Activated B cell treated with CpG ODN at 0.5 μM for 24 hours (primary cell): Measurements from ENCODE around the gene TOMM6. TPM values are rescaled to one million over a fixed set of nuclear protein-coding genes. Genes with fewer than 3 reads are reported as not detected.

Experiments
- ATAC-seq: fragments of 200-7000 bp; cut with Tn5 transposase; one replicate; pipeline ENCODE4 v1.10.0; 2021; ENCODE audit warnings: low read depth, mild to moderate bottlenecking, moderate library complexity
- CTCF ChIA-PET: fragments of 350-600 bp; sonication (Branson Sonifier 250); formaldehyde crosslinking; loops from one replicate; lab custom pipeline; 2021; ENCODE audit warnings: antibody characterized with exemption; lab: Charles Lee
- POLR2A ChIA-PET: fragments of 350-600 bp; sonication (Branson Sonifier 250); formaldehyde crosslinking; loops from one replicate; lab custom pipeline; 2021; ENCODE audit warnings: antibody characterized with exemption; lab: Charles Lee
- DNase-seq: peaks from one replicate; pipeline ENCODE4 v3.0.0; 2022
- H3K27ac Mint-ChIP-seq: one replicate; pipeline ENCODE4 v1.8.0; 2020; ENCODE audit warnings: mixed read lengths
- H3K27me3 Mint-ChIP-seq: one replicate; pipeline ENCODE4 v1.8.0; 2021; ENCODE audit warnings: mixed read lengths
- H3K36me3 Mint-ChIP-seq: one replicate; pipeline ENCODE4 v1.8.0; 2021; ENCODE audit warnings: low read depth, mixed read lengths
- H3K4me1 Mint-ChIP-seq: one replicate; pipeline ENCODE4 v1.8.0; 2021; ENCODE audit warnings: mixed read lengths
- H3K4me3 Mint-ChIP-seq: one replicate; pipeline ENCODE4 v1.8.0; 2020; ENCODE audit warnings: mild to moderate bottlenecking, mixed read lengths
- H3K9me3 Mint-ChIP-seq: one replicate; pipeline ENCODE4 v1.8.0; 2020; ENCODE audit warnings: mixed read lengths
- CTCF ChIP-seq: fragments of 200-600 bp; IDR thresholded peaks from one replicate; pipeline ENCODE4 v1.8.0; 2022; ENCODE audit warnings: antibody characterized with exemption, mild to moderate bottlenecking
- intact Hi-C: fragments of 100-400 bp; cut with micrococcal nuclease; formaldehyde crosslinking; loops from one replicate; pipeline ENCODE4 v1.15.1; 2024
- total RNA-seq: library from RNA; stranded (reverse); gene quantifications from 2 replicates; pipeline ENCODE4 v1.2.3, GENCODE V29; 2022

TOMM6 gene
- total RNA-seq, 1 donor from 2014 or later: 219 TPM

- no peak for DNase-seq
- H3K4me3 Mint-ChIP-seq: no peak overlapping the region
- H3K27me3 Mint-ChIP-seq: no peaks in the 10 kb centered on the region
- intact Hi-C loops: loop anchor here (10.0 kb wide), 1 partner anchor 61 kb away; no protein-coding TSS in a partner anchor
- CTCF ChIA-PET: no interaction called here
- ATAC-seq: no peak
- POLR2A ChIA-PET: no interaction called here
- no peak for TF ChIP-seq CTCF
- no peaks in the 10 kb centered on the region for H3K9me3 Mint-ChIP-seq
- no peaks in the 10 kb centered on the region for H3K36me3 Mint-ChIP-seq
- H3K27ac Mint-ChIP-seq: no peak overlapping the region
- H3K4me1 Mint-ChIP-seq: no peaks in the 10 kb centered on the region
Measured at GRCh38 chr6:41813469-41813868, 26.0 kb downstream of the TOMM6 start.

- ChIA-PET POLR2A (no interaction called here), CTCF (no interaction called here)
- H3K27ac Mint-ChIP-seq: no peak overlapping the region
Measured at GRCh38 chr6:41813956-41814355, 26.5 kb downstream of the TOMM6 start.

GRCh38 chr6:41814629-41815028 is 27.1 kb downstream of the TOMM6 start:
- ChIA-PET CTCF (no interaction called here), POLR2A (no interaction called here)
- no peak overlapping the region for H3K4me3 Mint-ChIP-seq
- no peak for TF ChIP-seq CTCF
- H3K27ac Mint-ChIP-seq: no peak overlapping the region
- ATAC-seq (no peak), DNase-seq (no peak)
- H3K27me3 Mint-ChIP-seq: no peaks in the 10 kb centered on the region
- H3K4me1 Mint-ChIP-seq: no peaks in the 10 kb centered on the region
- no peaks in the 10 kb centered on the region for H3K9me3 Mint-ChIP-seq
- H3K36me3 Mint-ChIP-seq: no peaks in the 10 kb centered on the region
- intact Hi-C loops: loop anchor here (10.0 kb wide), 1 partner anchor 60 kb away; no protein-coding TSS in a partner anchor

More at GRCh38 chr6:41813956-41814355, 26.5 kb downstream of the TOMM6 start:
- no peaks in the 10 kb centered on the region for H3K4me1 Mint-ChIP-seq
- H3K9me3 Mint-ChIP-seq: no peaks in the 10 kb centered on the region
- TF ChIP-seq CTCF: no peak
- ATAC-seq (no peak), DNase-seq (no peak)
- no peak overlapping the region for H3K4me3 Mint-ChIP-seq
- H3K27me3 Mint-ChIP-seq: no peaks in the 10 kb centered on the region
- H3K36me3 Mint-ChIP-seq: no peaks in the 10 kb centered on the region
- intact Hi-C loops: loop anchor here (10.0 kb wide), 1 partner anchor 61 kb away; no protein-coding TSS in a partner anchor

GRCh38 chr6:41815587-41815986 is 28.1 kb downstream of the TOMM6 start:
- H3K27me3 Mint-ChIP-seq: no peaks in the 10 kb centered on the region
- H3K27ac Mint-ChIP-seq: no peak overlapping the region
- no peaks in the 10 kb centered on the region for H3K4me1 Mint-ChIP-seq
- no peak overlapping the region for H3K4me3 Mint-ChIP-seq
- ChIA-PET POLR2A (no interaction called here), CTCF (no interaction called here)
- TF ChIP-seq CTCF: no peak
- DNase-seq (no peak), ATAC-seq (no peak)
- intact Hi-C loops: loop anchor here (10.0 kb wide), 1 partner anchor 59 kb away; no protein-coding TSS in a partner anchor
- H3K36me3 Mint-ChIP-seq: no peaks in the 10 kb centered on the region
- H3K9me3 Mint-ChIP-seq: no peaks in the 10 kb centered on the region

GRCh38 chr6:41818271-41819054 is 31.0 kb downstream of the TOMM6 start:
- no peak for TF ChIP-seq CTCF
- no peak overlapping the region for H3K4me3 Mint-ChIP-seq
- DNase-seq: no peak
- no peaks in the 10 kb centered on the region for H3K9me3 Mint-ChIP-seq
- intact Hi-C loops: loop anchor here (10.0 kb wide), 1 partner anchor 56 kb away; no protein-coding TSS in a partner anchor
- ChIA-PET CTCF (no interaction called here), POLR2A (no interaction called here)
- H3K27ac Mint-ChIP-seq: no peak overlapping the region
- no peaks in the 10 kb centered on the region for H3K4me1 Mint-ChIP-seq
- H3K36me3 Mint-ChIP-seq: peaks cover 2% of the 10 kb centered on the region
- H3K27me3 Mint-ChIP-seq: no peaks in the 10 kb centered on the region
- ATAC-seq: no peak
